ENCODE data around the gene KIRREL3.

- TF ChIP-seq CTCF (IDR thresholded peaks at IDR 0.05; ENCODE audit: insufficient read depth, low read length, poor library complexity, severe bottlenecking) = no peak
- no peak for TF ChIP-seq EZH2phosphoT487 (conservative IDR thresholded peaks at IDR 0.05; ENCODE audit: low read length)
Observed at GRCh38 chr11:126680700-126681099, 319.9 kb downstream of the KIRREL3 start.

Data from SU-DHL-6 (cell line).